ENCODE results near the gene C22orf23.

GRCh38 chr22:37923927-37924326 is 29.5 kb downstream of the C22orf23 start:
- TF ChIP-seq CTCF (optimal IDR thresholded peaks at IDR 0.05 in 1 of 3, IDR thresholded peaks at IDR 0.05 in 1 of 3, conservative IDR thresholded peaks at IDR 0.05 in 1 of 3; ENCODE audit: extremely low read depth in 1 of 3, insufficient read depth in 2 of 3, low read length in 3 of 3) (no peak), EZH2 (IDR thresholded peaks at IDR 0.05; ENCODE audit: low read length) (no peak)
